Testis (tissue), 3 donors: ENCODE data around the gene COL9A1. TPM values are rescaled to one million over a fixed set of nuclear protein-coding genes. Genes with fewer than 3 reads are reported as not detected.

Experiments
- DNase-seq: peaks from one replicate; pipeline ENCODE4 v3.0.0-alpha.2; 2019
- H3K27ac ChIP-seq, 2 donors: fragments of 200-600 bp; sonication (generic); one replicate each; pipeline ENCODE4 v1.5.1; 2019
- H3K27me3 ChIP-seq: fragments of 200-600 bp; sonication (generic); one replicate; pipeline ENCODE4 v1.5.1; 2019
- H3K36me3 ChIP-seq: fragments of 200-600 bp; sonication (generic); one replicate; pipeline ENCODE4 v1.5.1; 2017; ENCODE audit warnings: low read depth; ENCODE audit errors: missing control alignments
- H3K4me1 ChIP-seq: fragments of 200-600 bp; sonication (generic); one replicate; pipeline ENCODE4 v1.5.1; 2019
- H3K4me3 ChIP-seq, 2 donors: fragments of 200-600 bp; sonication (generic); one replicate each; pipeline ENCODE4 v1.5.1; 2017 to 2019
- H3K9me3 ChIP-seq: fragments of 200-600 bp; sonication (generic); one replicate; pipeline ENCODE4 v1.5.1; 2017
- CTCF ChIP-seq, 3 experiments: fragments of 450-650 bp in 2 of 3; fragments of 200-600 bp in 1 of 3; sonication (generic) in 1 of 3; IDR thresholded peaks; one replicate each; pipeline ENCODE4 v1.5.1; 2016 to 2019; ENCODE audit warnings: antibody characterized with exemption in 3 of 3, mild to moderate bottlenecking in 2 of 3, moderate library complexity in 1 of 3
- POLR2A ChIP-seq: fragments of 450-650 bp; IDR thresholded peaks from one replicate; pipeline ENCODE4 v1.6.1; 2017; ENCODE audit warnings: antibody characterized with exemption, mild to moderate bottlenecking, moderate library complexity
- WGBS, 2 donors: methylation state at CpG; one replicate each; pipeline ENCODE4 v1.1.5; 2018; 5-methylcytosine and 5-hydroxymethylcytosine counted together
- intact Hi-C: fragments of 100-400 bp; cut with DNase I; formaldehyde crosslinking; loops from one replicate; pipeline ENCODE4 v1.15.1; 2023; ENCODE audit warnings: low total_unique reads
- polyA plus RNA-seq: library from polyadenylated mRNA; stranded (reverse); fragments of 350-450 nt; fragmentation: Illumina TruSeq; extraction: RNeasy Lipid Tissue Mini Kit (QIAGEN cat#74804); gene quantifications from one replicate; pipeline ENCODE4 v1.2.3, GENCODE V29; 2014; ENCODE audit warnings: low read depth, low replicate concordance; ENCODE audit not compliant: insufficient read depth
- total RNA-seq, 2 donors: library from RNA; depleted of rRNA; stranded (reverse); fragments of >200 nt; gene quantifications; one replicate each; pipeline ENCODE4 v1.2.3, GENCODE V29; 2016

COL9A1 gene
- total and polyA plus RNA-seq, 3 donors from 2014 or later = 1.5 to 8.1 (median 1.8) TPM

- no peak overlapping the region for H3K27ac ChIP-seq
- TF ChIP-seq POLR2A (no peak), CTCF (IDR thresholded peaks at IDR 0.05) (no peak)
- DNase-seq = no peak
- WGBS, 2 donors = 74 to 81% methylated on average over 6 of the region's 6 CpGs
- peaks cover 4% of the 10 kb centered on the region for H3K27me3 ChIP-seq
- intact Hi-C loops = no loop called here
- H3K4me3 ChIP-seq = no peak overlapping the region
- H3K4me1 ChIP-seq = no peaks in the 10 kb centered on the region
- no peaks in the 10 kb centered on the region for H3K36me3 ChIP-seq
- no peaks in the 10 kb centered on the region for H3K9me3 ChIP-seq
These were observed 114.7 kb downstream of the COL9A1 start for GRCh38 chr6:70188202-70188601.

- Histone ChIP-seq H3K4me3 (no peak overlapping the region), H3K36me3 (no peaks in the 10 kb centered on the region), H3K27ac (no peak overlapping the region), H3K4me1 (no peaks in the 10 kb centered on the region), H3K9me3 (no peaks in the 10 kb centered on the region), H3K27me3 (peaks cover 2% of the 10 kb centered on the region)
- no peak for DNase-seq
- WGBS, 2 donors = 86 to 89% methylated on average over 1 of the region's 1 CpG
- no peak for TF ChIP-seq POLR2A
- no peak for TF ChIP-seq CTCF (IDR thresholded peaks at IDR 0.05)
- intact Hi-C loops = no loop called here
These were observed 116.4 kb downstream of the COL9A1 start for GRCh38 chr6:70186461-70186860.

- H3K4me3 ChIP-seq = no peak overlapping the region
- H3K27me3 ChIP-seq = no peaks in the 10 kb centered on the region
- TF ChIP-seq POLR2A (no peak), CTCF (IDR thresholded peaks at IDR 0.05) (no peak)
- no peaks in the 10 kb centered on the region for H3K9me3 ChIP-seq
- no peaks in the 10 kb centered on the region for H3K36me3 ChIP-seq
- no peaks in the 10 kb centered on the region for H3K4me1 ChIP-seq
- 92 to 94% methylated on average over 3 of the region's 3 CpGs for WGBS, 2 donors
- no peak overlapping the region for H3K27ac ChIP-seq
- no peak for DNase-seq
- intact Hi-C loops = no loop called here
These were observed 118.2 kb downstream of the COL9A1 start for GRCh38 chr6:70184723-70185122.

GRCh38 chr6:70183538-70183937 lies 119.3 kb downstream of the COL9A1 start:
- DNase-seq = no peak
- Histone ChIP-seq H3K27ac (no peak overlapping the region), H3K9me3 (no peaks in the 10 kb centered on the region), H3K4me3 (no peak overlapping the region), H3K27me3 (no peaks in the 10 kb centered on the region), H3K4me1 (no peaks in the 10 kb centered on the region), H3K36me3 (no peaks in the 10 kb centered on the region)
- intact Hi-C loops = no loop called here
- no peak for TF ChIP-seq CTCF (IDR thresholded peaks at IDR 0.05)
- no peak for TF ChIP-seq POLR2A
- 40 to 46% methylated on average over 3 of the region's 3 CpGs for WGBS, 2 donors

GRCh38 chr6:70180901-70181599 lies 121.8 kb downstream of the COL9A1 start:
- intact Hi-C loops = no loop called here
- Histone ChIP-seq H3K36me3 (no peaks in the 10 kb centered on the region), H3K27ac (no peak overlapping the region), H3K9me3 (no peaks in the 10 kb centered on the region), H3K4me1 (no peaks in the 10 kb centered on the region), H3K4me3 (no peak overlapping the region), H3K27me3 (no peaks in the 10 kb centered on the region)
- no peak for DNase-seq
- WGBS, 2 donors = 70 to 100% methylated on average over 1 of the region's 1 CpG
- no peak for TF ChIP-seq CTCF (IDR thresholded peaks at IDR 0.05)
- no peak for TF ChIP-seq POLR2A
